NCI-H226 (cell line): ENCODE results near the gene CCDC40.
"Not testable (repeated sequence)": the region's sequence is repeated elsewhere in the genome, so short reads cannot be mapped to it uniquely, and the experiment has no call there.

ENCODE experiments used
- DNase-seq: peaks from one replicate; pipeline ENCODE4 v3.0.0-alpha.2; 2015

The CCDC40 gene, protein sequence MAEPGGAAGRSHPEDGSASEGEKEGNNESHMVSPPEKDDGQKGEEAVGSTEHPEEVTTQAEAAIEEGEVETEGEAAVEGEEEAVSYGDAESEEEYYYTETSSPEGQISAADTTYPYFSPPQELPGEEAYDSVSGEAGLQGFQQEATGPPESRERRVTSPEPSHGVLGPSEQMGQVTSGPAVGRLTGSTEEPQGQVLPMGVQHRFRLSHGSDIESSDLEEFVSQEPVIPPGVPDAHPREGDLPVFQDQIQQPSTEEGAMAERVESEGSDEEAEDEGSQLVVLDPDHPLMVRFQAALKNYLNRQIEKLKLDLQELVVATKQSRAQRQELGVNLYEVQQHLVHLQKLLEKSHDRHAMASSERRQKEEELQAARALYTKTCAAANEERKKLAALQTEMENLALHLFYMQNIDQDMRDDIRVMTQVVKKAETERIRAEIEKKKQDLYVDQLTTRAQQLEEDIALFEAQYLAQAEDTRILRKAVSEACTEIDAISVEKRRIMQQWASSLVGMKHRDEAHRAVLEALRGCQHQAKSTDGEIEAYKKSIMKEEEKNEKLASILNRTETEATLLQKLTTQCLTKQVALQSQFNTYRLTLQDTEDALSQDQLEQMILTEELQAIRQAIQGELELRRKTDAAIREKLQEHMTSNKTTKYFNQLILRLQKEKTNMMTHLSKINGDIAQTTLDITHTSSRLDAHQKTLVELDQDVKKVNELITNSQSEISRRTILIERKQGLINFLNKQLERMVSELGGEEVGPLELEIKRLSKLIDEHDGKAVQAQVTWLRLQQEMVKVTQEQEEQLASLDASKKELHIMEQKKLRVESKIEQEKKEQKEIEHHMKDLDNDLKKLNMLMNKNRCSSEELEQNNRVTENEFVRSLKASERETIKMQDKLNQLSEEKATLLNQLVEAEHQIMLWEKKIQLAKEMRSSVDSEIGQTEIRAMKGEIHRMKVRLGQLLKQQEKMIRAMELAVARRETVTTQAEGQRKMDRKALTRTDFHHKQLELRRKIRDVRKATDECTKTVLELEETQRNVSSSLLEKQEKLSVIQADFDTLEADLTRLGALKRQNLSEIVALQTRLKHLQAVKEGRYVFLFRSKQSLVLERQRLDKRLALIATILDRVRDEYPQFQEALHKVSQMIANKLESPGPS

DNA sequence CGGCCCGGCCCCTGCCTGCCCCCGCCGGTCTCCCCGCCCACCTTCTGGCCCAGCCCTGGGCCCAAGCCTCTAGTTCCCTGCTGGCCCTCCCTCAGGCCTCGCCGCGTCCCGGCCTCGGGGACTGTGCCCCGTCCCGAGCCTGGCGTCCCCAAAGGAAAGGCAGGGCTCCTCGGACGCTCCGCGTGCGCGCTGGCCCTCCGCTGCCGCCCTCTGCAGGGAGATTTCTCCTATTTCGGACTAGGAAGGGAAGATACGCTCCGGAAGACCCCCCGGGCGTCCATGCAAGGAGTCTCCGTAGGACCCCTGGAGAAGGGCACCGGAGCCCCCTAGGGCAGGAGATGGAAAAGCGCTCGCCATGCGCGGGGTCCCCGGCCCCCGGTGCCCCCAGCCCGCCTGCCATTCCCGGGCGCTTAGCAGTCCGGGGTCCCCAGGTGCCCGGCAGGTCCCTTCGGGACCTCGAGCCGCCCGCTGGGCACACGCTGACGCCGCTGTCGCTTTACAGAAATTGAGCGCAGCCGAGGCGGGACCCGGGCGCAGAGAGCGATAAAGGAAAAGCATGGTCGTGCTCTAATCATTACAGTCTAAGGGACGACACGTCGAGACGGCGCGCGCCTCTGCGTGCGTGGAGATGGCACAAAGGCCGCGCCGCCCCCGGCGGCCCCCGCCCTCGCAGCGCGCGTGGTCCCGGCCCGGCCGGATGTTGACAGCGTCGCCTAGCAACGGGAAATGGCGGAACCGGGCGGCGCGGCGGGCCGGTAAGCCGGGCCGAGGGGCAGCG, at the start of gene CCDC40:
TSS of gene CCDC40 (plus strand) at position 706 of the 778 bp plus-strand sequence. CDS start at position 727, 21 bp downstream.
- DNase-seq = peak; percentile 73

- DNase-seq = no peak
These were observed 49.1 kb upstream of the CCDC40 start for GRCh38 chr17:79987187-79987934.

DNA sequence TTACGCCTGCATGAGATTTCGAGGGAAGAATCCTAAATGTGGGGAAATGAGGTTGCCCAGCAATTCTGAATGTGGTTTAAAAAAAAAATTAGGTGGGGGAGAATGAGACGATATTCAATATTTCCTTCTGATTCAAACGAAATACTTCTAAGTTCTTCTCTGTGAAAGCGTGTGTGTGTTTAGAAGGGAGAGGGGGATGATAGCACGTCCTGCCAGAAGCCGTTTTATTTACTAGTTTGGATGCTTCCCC, 48.6 kb upstream of the CCDC40 start:
- no peak for DNase-seq

- peak; percentile 27 for DNase-seq
These were observed 48.1 kb upstream of the CCDC40 start for GRCh38 chr17:79988185-79988971.

- no peak for DNase-seq
These were observed 47.2 kb upstream of the CCDC40 start for GRCh38 chr17:79989106-79989835.

- no peak for DNase-seq
These were observed 46.3 kb upstream of the CCDC40 start for GRCh38 chr17:79990051-79990592.

- no peak for DNase-seq
These were observed 45.7 kb upstream of the CCDC40 start for GRCh38 chr17:79990704-79991103.

- DNase-seq = peak; percentile 62
These were observed 45.1 kb upstream of the CCDC40 start for GRCh38 chr17:79991140-79991923.

DNA sequence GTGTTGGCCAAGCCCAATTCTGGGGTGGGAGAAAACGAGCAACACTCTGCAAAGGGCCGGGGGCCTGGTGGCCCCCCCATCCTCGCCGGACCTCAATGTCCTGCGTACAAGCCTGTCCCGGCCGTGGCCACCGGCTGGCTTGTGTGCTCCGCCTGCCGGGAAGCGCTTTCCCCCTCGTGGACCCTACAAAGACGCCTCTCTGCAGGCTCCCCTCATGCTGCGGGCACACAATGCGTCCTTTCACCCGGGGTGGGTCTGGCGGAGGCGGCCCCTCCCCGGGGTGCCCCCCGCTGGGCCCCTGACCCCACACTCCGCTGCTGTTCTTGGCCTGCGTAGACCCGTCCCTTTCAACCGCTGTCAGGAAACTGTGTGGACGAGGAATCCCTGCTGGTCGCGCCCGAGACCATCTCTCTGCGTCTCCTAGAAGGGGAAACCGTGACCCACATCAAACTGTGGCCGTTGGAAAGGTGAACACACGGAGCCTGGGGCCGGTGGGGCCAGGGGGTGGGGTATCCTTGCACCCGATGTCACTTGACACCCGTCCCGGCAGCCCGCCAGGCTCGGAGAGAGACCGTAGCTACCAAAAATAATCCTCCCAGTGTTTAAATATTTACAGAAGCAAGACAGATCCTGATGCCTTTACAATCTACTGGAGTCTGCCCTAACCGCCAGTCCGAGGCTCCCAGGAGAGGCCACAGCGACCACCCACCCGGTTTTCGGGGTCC, 44.4 kb upstream of the CCDC40 start:
- DNase-seq = no peak

GRCh38 chr17:79992649-79993389, 43.6 kb upstream of the CCDC40 start:
- no peak for DNase-seq

GRCh38 chr17:79993390-79994227, 42.8 kb upstream of the CCDC40 start:
- DNase-seq = peak; percentile 92

GRCh38 chr17:79994228-79994569, 42.2 kb upstream of the CCDC40 start:
- DNase-seq = not testable (repeated sequence)

DNA sequence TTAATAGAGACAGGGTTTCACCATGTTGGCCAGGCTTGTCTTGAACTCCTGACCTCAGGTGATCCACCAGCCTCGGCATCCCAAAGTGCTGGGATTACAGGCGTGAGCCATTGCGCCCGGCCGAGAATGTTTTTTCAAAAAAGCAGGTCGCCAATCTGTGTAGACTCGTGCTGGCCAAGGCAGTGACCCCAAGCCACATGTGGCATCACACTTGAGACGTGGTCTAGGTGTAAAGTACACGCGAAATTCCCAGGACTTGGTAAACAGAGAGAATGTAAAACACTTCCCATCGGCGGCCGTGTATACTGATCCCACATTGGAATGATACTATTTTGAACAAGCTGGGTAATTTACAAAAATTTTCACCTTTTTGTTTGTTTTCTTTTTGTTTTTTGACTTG, 41.8 kb upstream of the CCDC40 start:
- DNase-seq = no peak

- DNase-seq = no peak
These were observed 40.7 kb upstream of the CCDC40 start for GRCh38 chr17:79995696-79996095.

DNA sequence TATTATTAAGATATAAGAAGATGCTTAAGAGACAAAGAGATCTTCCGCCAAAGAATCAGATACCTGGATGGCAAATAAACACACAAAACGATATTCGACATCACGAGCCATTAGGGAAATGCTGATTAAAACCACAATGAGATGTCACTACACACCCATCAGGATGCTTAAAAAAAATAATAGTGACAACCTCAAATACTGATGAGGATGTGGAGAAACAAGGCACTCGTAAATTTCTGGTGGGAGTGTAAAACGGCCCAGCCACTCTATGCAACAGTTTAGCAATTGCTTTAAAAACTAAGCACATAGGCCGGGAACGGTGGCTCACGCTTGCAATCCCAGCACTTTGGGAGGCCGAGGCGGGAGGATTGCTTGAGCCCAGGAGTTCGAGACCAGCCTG, 40.2 kb upstream of the CCDC40 start:
- no peak for DNase-seq

GRCh38 chr17:79997011-79997660, 39.3 kb upstream of the CCDC40 start:
- DNase-seq = no peak

- DNase-seq = no peak
These were observed 36.3 kb upstream of the CCDC40 start for GRCh38 chr17:80000136-80000535.
